VCaP (cell line): Measurements from ENCODE around the gene ZNF644.
"Not testable (repeated sequence)": the region's sequence is repeated elsewhere in the genome, so short reads cannot be mapped to it uniquely, and the experiment has no call there.

Source experiments
- H3K27ac ChIP-seq: fragments of 450-650 bp; 2 replicates; pipeline ENCODE4 v1.5.1; 2017
- TF ChIP-seq, protein P1 (sequence below): fragments of 450-650 bp; conservative IDR thresholded peaks from 2 replicates; pipeline ENCODE4 v1.5.1; 2017; ENCODE audit warnings: mild to moderate bottlenecking, moderate library complexity

ZNF644 gene

GRCh38 chr1:90922202-90922601 is 99.6 kb downstream of the ZNF644 start:
- TF ChIP-seq, protein P1, sequence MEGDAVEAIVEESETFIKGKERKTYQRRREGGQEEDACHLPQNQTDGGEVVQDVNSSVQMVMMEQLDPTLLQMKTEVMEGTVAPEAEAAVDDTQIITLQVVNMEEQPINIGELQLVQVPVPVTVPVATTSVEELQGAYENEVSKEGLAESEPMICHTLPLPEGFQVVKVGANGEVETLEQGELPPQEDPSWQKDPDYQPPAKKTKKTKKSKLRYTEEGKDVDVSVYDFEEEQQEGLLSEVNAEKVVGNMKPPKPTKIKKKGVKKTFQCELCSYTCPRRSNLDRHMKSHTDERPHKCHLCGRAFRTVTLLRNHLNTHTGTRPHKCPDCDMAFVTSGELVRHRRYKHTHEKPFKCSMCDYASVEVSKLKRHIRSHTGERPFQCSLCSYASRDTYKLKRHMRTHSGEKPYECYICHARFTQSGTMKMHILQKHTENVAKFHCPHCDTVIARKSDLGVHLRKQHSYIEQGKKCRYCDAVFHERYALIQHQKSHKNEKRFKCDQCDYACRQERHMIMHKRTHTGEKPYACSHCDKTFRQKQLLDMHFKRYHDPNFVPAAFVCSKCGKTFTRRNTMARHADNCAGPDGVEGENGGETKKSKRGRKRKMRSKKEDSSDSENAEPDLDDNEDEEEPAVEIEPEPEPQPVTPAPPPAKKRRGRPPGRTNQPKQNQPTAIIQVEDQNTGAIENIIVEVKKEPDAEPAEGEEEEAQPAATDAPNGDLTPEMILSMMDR: no peak
- H3K27ac ChIP-seq: no peak overlapping the region

DNA sequence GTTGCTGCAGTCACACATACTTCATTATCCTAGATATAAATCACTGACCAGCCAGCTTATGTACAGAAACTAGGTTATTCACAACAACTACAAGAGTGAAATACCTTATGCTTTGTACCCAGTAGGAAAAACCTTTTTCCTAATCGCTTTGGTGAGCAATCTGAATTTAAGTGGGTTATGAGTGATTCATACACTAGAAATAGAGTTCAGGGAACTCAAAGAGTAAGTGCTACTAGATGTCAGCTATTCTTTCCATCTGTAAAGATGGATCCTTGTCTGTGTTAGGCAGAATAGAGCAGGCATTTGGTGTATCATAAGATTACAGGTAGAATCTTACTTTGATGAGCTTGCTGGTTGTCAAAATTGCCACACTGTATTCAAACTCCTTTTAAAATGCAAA is 101.9 kb downstream of the ZNF644 start:
- no peak overlapping the region for H3K27ac ChIP-seq

GRCh38 chr1:90919190-90919719 is 102.6 kb downstream of the ZNF644 start:
- TF ChIP-seq, protein P1: no peak
- H3K27ac ChIP-seq: no peak overlapping the region

More for the DNA sequence above, 101.9 kb downstream of the ZNF644 start:
- TF ChIP-seq, protein P1: no peak

GRCh38 chr1:90911353-90911752 is 110.5 kb downstream of the ZNF644 start:
- TF ChIP-seq, protein P1: no peak
- H3K27ac ChIP-seq: no peak overlapping the region

DNA sequence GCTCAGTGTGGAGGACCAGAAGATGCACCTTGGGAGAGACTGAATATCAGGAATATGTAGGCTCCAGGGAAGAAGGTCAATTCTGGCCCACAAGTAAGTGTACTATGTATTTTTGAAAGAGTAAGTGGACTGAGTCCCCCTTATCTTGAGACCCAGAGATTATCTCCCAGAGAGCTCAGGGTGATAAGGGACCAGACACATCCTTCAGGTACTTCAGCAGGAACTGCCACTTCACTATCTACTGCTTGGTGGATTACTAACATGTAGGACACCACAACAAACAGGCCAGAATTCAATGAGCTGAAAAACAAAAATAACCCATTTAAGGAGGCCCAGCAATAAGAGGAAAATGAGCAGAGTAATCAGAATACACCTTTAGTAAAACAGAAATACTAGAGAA is 119.2 kb downstream of the ZNF644 start:
- no peak overlapping the region for H3K27ac ChIP-seq
- TF ChIP-seq, protein P1: no peak

- TF ChIP-seq, protein P1: no peak
Observed at GRCh38 chr1:90899263-90899662, 122.6 kb downstream of the ZNF644 start.

GRCh38 chr1:90893679-90894078 is 128.2 kb downstream of the ZNF644 start:
- not testable (repeated sequence) for H3K27ac ChIP-seq

More at GRCh38 chr1:90899263-90899662, 122.6 kb downstream of the ZNF644 start:
- H3K27ac ChIP-seq: no peak overlapping the region

GRCh38 chr1:90892884-90893283 is 129.0 kb downstream of the ZNF644 start:
- H3K27ac ChIP-seq: not testable (repeated sequence)

- H3K27ac ChIP-seq: not testable (repeated sequence)
Observed at GRCh38 chr1:90892196-90892595, 129.6 kb downstream of the ZNF644 start.

GRCh38 chr1:90891756-90892155 is 130.1 kb downstream of the ZNF644 start:
- not testable (repeated sequence) for H3K27ac ChIP-seq
